Measurements from ENCODE around the gene RUSF1.

RUSF1 gene

DNA sequence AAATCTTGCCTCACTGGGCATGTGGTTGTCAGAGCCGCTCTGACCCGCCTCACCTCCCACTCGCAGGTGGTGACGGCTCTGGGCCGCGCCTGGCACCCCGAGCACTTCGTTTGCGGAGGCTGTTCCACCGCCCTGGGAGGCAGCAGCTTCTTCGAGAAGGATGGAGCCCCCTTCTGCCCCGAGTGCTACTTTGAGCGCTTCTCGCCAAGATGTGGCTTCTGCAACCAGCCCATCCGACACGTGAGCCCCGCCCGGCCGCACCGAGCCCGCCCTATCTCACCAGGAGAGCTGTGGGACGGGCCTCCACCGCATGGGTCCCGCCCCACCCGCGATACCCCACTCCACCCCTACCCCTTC lies 32.3 kb downstream of the RUSF1 start:
- TF ChIP-seq, protein P1, sequence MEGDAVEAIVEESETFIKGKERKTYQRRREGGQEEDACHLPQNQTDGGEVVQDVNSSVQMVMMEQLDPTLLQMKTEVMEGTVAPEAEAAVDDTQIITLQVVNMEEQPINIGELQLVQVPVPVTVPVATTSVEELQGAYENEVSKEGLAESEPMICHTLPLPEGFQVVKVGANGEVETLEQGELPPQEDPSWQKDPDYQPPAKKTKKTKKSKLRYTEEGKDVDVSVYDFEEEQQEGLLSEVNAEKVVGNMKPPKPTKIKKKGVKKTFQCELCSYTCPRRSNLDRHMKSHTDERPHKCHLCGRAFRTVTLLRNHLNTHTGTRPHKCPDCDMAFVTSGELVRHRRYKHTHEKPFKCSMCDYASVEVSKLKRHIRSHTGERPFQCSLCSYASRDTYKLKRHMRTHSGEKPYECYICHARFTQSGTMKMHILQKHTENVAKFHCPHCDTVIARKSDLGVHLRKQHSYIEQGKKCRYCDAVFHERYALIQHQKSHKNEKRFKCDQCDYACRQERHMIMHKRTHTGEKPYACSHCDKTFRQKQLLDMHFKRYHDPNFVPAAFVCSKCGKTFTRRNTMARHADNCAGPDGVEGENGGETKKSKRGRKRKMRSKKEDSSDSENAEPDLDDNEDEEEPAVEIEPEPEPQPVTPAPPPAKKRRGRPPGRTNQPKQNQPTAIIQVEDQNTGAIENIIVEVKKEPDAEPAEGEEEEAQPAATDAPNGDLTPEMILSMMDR (IDR thresholded peaks at IDR 0.05; ENCODE audit: extremely low read depth, missing control alignments), result no peak
- DNase-seq (ENCODE audit: low spot score), result no peak

DNA sequence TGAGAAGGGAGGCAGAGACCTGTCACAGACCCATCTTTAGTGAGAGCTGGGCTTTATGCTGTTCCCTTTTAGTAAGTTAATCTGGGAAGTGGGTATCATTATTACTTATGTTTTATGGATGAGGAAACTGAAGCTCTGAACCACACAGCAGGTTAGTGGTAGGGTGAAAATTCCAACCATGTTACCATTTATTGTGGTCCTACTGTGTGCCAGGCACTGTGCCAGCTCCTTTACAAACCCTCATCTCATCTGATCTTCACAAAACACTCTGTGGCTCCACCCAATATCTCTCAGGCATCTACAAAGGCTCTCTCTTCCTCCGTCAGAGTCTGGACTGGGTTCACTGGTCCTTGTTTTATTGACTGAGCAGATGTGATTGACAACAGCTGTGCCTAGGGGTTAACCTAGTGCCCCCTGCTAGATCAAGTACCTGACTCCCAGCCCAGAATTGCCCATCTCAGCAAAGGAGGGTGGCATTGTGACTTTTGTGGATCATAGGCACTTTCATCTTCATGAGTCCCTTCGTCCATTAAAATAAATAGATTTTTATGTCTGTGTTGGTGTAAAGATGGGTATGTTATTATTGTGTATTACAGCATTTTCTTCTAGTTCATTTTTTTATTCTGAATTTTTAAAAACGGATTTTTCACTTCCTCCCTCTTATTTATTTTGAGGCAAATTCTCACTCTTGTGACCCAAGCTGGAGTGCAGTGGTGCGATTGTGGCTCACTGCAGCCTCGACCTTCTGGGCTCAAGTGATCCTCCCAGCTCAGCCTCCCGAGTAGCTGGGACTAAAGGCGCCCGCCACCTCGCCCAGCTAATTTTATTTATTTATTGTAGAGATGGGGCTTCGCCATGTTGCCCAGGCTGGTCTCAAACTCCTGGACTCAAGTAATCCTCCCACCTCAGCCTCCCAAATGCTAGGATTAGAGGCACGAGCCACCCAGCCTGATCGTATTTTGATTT lies 33.1 kb downstream of the RUSF1 start:
- no peak for DNase-seq (ENCODE audit: low spot score)
- TF ChIP-seq, protein P1 (IDR thresholded peaks at IDR 0.05; ENCODE audit: extremely low read depth, missing control alignments), result no peak

DNA sequence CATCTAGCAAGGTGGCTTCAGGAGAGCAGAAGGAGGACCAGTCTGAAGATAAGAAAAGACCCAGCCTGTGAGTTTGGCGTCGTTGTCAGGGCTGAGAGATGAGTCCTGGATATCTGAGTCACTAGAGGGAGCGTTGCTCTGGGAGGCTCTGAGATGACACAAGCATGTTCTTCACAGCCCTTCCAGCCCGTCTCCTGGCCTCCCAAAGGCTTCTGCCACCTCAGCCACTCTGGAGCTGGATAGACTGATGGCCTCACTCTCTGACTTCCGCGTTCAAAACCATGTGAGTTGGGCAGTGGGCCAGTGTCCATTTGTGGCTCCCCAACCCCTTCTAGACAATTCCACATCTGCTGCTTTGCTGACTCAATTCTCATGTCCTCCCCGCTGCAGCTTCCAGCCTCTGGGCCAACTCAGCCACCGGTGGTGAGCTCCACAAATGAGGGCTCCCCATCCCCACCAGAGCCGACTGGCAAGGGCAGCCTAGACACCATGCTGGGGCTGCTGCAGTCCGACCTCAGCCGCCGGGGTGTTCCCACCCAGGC lies 33.9 kb downstream of the RUSF1 start:
- TF ChIP-seq, protein P1 (IDR thresholded peaks at IDR 0.05; ENCODE audit: extremely low read depth, missing control alignments), result no peak
- no peak for DNase-seq (ENCODE audit: low spot score)

DNA sequence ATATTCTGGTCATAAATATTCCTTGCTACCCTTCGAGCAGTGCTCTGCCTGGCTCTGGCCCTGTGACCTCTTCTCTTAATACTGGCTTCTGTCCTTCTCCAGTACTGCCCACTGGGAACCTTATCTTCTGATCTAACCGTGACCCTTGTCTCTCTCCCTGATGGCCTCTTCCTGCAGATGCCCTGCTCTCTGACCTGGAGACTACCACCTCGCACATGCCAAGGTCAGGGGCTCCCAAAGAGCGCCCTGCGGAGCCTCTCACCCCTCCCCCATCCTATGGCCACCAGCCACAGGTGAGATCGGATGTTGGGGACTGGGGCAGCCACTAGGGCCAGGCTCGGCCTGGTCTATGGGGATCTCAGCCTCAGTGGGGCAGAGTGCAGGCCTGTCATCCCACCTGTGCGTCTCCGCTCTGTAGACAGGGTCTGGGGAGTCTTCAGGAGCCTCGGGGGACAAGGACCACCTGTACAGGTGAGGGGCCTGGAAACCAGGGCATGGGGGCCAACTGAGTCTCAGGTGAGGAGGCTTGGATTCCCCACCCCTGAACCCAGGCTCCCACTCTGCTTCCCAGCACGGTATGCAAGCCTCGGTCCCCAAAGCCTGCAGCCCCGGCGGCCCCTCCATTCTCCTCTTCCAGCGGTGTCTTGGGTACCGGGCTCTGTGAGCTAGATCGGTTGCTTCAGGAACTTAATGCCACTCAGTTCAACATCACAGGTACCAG lies 34.8 kb downstream of the RUSF1 start:
- TF ChIP-seq, protein P1 (IDR thresholded peaks at IDR 0.05; ENCODE audit: extremely low read depth, missing control alignments), result no peak
- DNase-seq (ENCODE audit: low spot score), result no peak

DNA sequence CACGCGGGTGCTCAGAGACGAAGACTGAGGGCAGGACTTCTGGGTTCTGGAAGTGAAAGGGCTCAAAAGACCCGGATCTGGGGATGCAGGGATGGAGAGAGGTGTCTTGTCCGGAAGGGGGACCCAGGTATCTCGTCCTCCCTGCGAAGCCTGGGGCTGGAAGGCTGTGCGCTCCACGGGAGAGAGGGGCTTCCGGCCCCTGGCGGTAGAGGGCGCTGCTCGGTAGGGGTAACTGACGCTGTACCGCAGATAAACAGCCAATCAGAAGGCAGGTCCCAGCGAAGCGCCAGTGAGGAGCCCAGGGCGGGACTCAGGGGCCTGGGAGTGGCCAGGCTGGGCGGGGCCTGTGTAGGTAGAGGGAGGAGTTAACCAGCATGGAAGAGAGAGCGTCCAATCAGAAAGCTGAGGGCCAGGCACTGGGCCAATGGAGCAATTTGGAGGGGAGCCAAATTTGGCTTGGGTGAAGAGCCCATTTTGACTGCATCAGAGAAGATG lies 35.4 kb downstream of the RUSF1 start:
- peak; percentile 67 for DNase-seq (ENCODE audit: low spot score)
- TF ChIP-seq, protein P1 (IDR thresholded peaks at IDR 0.05; ENCODE audit: extremely low read depth, missing control alignments), result no peak

DNA sequence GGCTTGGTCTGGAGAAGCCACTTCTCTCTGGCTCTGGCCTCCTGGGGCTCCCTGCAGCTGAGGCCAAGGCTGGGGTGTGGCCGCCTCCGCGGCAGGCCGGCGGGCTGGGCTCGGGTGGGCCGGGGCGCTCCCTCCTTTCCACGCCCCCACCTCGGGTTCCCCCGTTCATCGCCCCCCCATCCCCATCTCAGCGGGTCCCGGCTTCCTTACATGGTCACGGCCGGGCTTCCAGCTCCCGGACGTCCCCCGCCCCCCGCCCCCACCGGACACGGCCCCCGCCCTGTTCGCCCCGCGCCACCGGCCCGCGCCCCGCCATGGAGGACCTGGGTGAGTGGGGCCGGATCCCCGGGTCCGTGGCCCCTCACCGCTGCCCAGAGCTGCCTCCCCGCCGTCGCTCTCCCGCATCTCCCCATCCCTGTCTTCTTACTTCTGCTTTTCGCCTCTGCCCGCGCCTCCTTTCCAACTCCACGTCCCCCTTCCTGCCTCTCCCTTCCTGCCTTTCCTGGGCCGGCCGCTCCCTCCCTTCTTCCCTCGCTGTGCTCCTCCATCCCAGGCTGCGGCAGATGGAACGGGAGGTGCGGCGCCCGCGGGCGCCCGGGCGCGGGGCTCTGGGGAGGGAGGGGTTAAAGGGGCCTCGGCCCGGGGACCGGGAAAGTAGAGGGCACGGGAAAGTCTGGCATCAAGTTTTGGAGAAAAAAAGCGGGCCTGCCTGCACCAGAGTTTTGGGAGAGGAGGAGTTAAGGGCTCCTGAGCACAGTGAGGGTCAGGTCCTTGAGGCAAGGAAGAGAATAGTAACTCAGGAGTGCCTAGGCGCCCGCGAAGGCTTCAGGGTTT lies 36.1 kb downstream of the RUSF1 start, which contains the start of gene TGFB1I1:
Gene TGFB1I1, plus strand, starts transcription at position 278 of the 834 bp plus-strand sequence. Its CDS starts 37 bp downstream, at position 315.
- peak; percentile 67 for DNase-seq (ENCODE audit: low spot score)
- TF ChIP-seq, protein P1 (IDR thresholded peaks at IDR 0.05; ENCODE audit: extremely low read depth, missing control alignments), result no peak
